MM.1S (cell line): Measurements from ENCODE around the gene KIAA0040.

Experiments
- DNase-seq: peaks from one replicate; pipeline ENCODE4 v3.0.0-alpha.2; 2015
- H2AFZ ChIP-seq: fragments of 300-600 bp; sonication (generic); 2 replicates; pipeline ENCODE4 v1.6.0; 2016; ENCODE audit warnings: antibody characterized with exemption, low read length
- H3F3A ChIP-seq: fragments of 300-600 bp; sonication (generic); 2 replicates; pipeline ENCODE4 v1.6.1; 2016; ENCODE audit warnings: mild to moderate bottlenecking, antibody characterized with exemption, low read length, moderate library complexity, mixed read lengths; ENCODE audit not compliant: insufficient read depth
- H3K27ac ChIP-seq: fragments of 300-600 bp; sonication (generic); 2 replicates; pipeline ENCODE4 v1.5.1; 2016; ENCODE audit warnings: mild to moderate bottlenecking, low read length
- H3K27me3 ChIP-seq: fragments of 300-600 bp; sonication (generic); replicated peaks from 2 replicates; pipeline ENCODE4 v1.6.0; 2016; ENCODE audit warnings: low read length; ENCODE audit not compliant: insufficient read depth
- H3K36me3 ChIP-seq: fragments of 300-600 bp; sonication (generic); replicated peaks from 2 replicates; pipeline ENCODE4 v1.6.1; 2016; ENCODE audit warnings: mild to moderate bottlenecking, low read length, mixed read lengths; ENCODE audit not compliant: insufficient read depth
- H3K4me1 ChIP-seq: fragments of 300-600 bp; sonication (generic); 2 replicates; pipeline ENCODE4 v1.6.1; 2016; ENCODE audit warnings: low read length, mixed read lengths
- H3K4me2 ChIP-seq: fragments of 300-600 bp; sonication (generic); 2 replicates; pipeline ENCODE4 v1.6.0; 2016; ENCODE audit warnings: low read depth, low read length
- H3K4me3 ChIP-seq: fragments of 300-600 bp; sonication (generic); 2 replicates; pipeline ENCODE4 v1.5.1; 2016; ENCODE audit warnings: low read length, mixed read lengths
- H3K79me2 ChIP-seq: fragments of 300-600 bp; sonication (generic); 2 replicates; pipeline ENCODE4 v1.6.1; 2016; ENCODE audit warnings: mixed run types, low read length, mixed read lengths
- H3K9ac ChIP-seq: fragments of 300-600 bp; sonication (generic); 2 replicates; pipeline ENCODE4 v1.6.1; 2016; ENCODE audit warnings: low read length, mixed read lengths
- H3K9me2 ChIP-seq: fragments of 300-600 bp; sonication (generic); replicated peaks from 2 replicates; pipeline ENCODE4 v1.6.1; 2016; ENCODE audit warnings: mild to moderate bottlenecking, low read length, mixed read lengths; ENCODE audit not compliant: insufficient read depth
- H3K9me3 ChIP-seq: fragments of 300-600 bp; sonication (generic); replicated peaks from 2 replicates; pipeline ENCODE4 v1.6.1; 2016; ENCODE audit warnings: mild to moderate bottlenecking, low read length, mixed read lengths; ENCODE audit not compliant: insufficient read depth
- H4K20me1 ChIP-seq: fragments of 300-600 bp; sonication (generic); 2 replicates; pipeline ENCODE4 v1.6.1; 2016; ENCODE audit warnings: mild to moderate bottlenecking, low read length, moderate library complexity, mixed read lengths; ENCODE audit not compliant: insufficient read depth
- EZH2 ChIP-seq: fragments of 300-600 bp; sonication (generic); optimal IDR thresholded peaks from 2 replicates; pipeline ENCODE3; 2017; ENCODE audit warnings: low read depth, mild to moderate bottlenecking, antibody characterized with exemption, low read length, mixed read lengths
- EZH2phosphoT487 ChIP-seq: fragments of 300-600 bp; sonication (generic); IDR thresholded peaks from 2 replicates; pipeline ENCODE4 v1.6.1; 2018; ENCODE audit warnings: antibody characterized with exemption, low read length
- TF ChIP-seq, protein P1 (sequence below): fragments of 300-600 bp; sonication (generic); IDR thresholded peaks from 2 replicates; pipeline ENCODE4 v1.5.1; 2016; ENCODE audit warnings: antibody characterized with exemption, low read length, mixed read lengths

KIAA0040 gene

DNA sequence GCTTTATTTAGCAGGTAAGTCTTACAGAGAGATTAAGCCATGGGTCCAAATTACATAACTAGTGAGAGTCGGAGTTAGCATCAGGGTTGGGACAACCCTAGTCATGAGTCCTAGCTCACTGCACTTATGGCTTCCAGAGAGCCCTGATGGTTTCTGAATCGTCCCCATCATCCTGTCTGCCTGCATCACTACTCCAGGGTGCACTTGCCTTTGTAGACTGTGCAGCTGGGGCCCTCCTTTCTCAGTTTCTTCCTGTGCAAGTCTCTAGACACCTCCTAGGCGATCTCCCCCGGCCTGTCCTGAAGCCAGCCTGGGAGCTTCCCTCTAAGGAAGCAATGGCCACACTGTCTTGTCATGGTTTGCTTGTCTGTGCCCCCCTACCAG lies 37.1 kb downstream of the KIAA0040 start:
- Histone ChIP-seq H3K27me3 (no peaks in the 10 kb centered on the region), H3K27ac (peak overlapping the region; percentile 6; the same call in 1 of the 2 replicates), H3F3A (peaks cover 19% of the 10 kb centered on the region), H3K9me2 (no peaks in the 10 kb centered on the region), H4K20me1 (no peaks in the 10 kb centered on the region), H3K79me2 (no peaks in the 10 kb centered on the region), H3K4me3 (no peak overlapping the region), H3K9me3 (no peaks in the 10 kb centered on the region), H3K4me2 (peak overlapping the region; percentile 38), H3K36me3 (peaks cover 13% of the 10 kb centered on the region; the same call in 1 of the 2 replicates), H2AFZ (no peak overlapping the region), H3K9ac (no peak overlapping the region), H3K4me1 (peaks cover 24% of the 10 kb centered on the region)
- DNase-seq: peak; percentile 65
- TF ChIP-seq EZH2phosphoT487 (no peak), EZH2 (no peak)
- TF ChIP-seq, protein P1, sequence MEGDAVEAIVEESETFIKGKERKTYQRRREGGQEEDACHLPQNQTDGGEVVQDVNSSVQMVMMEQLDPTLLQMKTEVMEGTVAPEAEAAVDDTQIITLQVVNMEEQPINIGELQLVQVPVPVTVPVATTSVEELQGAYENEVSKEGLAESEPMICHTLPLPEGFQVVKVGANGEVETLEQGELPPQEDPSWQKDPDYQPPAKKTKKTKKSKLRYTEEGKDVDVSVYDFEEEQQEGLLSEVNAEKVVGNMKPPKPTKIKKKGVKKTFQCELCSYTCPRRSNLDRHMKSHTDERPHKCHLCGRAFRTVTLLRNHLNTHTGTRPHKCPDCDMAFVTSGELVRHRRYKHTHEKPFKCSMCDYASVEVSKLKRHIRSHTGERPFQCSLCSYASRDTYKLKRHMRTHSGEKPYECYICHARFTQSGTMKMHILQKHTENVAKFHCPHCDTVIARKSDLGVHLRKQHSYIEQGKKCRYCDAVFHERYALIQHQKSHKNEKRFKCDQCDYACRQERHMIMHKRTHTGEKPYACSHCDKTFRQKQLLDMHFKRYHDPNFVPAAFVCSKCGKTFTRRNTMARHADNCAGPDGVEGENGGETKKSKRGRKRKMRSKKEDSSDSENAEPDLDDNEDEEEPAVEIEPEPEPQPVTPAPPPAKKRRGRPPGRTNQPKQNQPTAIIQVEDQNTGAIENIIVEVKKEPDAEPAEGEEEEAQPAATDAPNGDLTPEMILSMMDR: no peak

DNA sequence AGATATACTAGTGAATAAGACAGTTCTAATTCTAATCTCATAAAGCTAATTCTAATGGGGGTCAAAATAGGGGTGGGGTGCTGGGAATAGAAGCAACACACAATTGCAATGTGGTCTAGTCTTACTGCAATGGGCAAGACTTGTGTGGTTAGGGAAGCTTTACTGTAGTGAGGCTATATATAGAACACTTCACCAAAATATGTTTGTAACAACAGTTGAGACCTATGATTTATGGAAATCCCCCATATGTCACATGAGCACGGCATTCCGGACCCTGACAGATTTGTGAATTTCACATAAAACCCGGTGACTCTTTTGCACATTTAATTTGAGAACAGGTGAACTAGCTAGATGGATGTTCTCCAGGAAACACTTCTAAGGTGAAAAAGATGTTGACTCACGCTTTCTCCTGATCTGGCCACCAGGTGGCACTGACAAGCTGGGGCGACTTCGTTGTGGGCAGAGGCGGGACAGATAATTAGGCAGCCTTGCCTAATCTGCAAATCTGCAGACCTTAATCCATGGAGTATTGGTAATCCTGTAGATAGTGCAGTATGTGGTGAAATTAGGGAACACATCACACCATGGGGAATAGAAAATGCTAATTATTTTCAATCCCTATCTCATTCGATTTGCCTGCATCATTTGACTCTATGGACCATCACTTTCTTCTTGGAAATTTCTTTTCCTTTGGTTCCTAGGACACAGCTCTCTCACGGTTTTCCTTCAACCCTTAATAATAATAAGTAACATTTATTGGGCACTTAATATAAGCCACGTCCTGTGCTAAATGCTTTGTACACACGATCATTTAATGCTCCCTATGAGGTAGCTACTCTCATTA lies 37.7 kb downstream of the KIAA0040 start:
- Histone ChIP-seq H3K4me3 (no peak overlapping the region), H2AFZ (no peak overlapping the region), H3K79me2 (no peaks in the 10 kb centered on the region), H3K4me2 (peak overlapping the region; percentile 38), H3K9ac (no peak overlapping the region), H3K27me3 (no peaks in the 10 kb centered on the region), H3K27ac (peak overlapping the region; percentile 6; the same call in 1 of the 2 replicates), H3K4me1 (peaks cover 24% of the 10 kb centered on the region), H3K9me3 (no peaks in the 10 kb centered on the region), H3K36me3 (peaks cover 8% of the 10 kb centered on the region; the same call in 1 of the 2 replicates), H3K9me2 (no peaks in the 10 kb centered on the region), H4K20me1 (no peaks in the 10 kb centered on the region), H3F3A (peaks cover 19% of the 10 kb centered on the region)
- peak; percentile 91 for DNase-seq
- no peak for TF ChIP-seq EZH2
- TF ChIP-seq, protein P1: peak; percentile 99

DNA sequence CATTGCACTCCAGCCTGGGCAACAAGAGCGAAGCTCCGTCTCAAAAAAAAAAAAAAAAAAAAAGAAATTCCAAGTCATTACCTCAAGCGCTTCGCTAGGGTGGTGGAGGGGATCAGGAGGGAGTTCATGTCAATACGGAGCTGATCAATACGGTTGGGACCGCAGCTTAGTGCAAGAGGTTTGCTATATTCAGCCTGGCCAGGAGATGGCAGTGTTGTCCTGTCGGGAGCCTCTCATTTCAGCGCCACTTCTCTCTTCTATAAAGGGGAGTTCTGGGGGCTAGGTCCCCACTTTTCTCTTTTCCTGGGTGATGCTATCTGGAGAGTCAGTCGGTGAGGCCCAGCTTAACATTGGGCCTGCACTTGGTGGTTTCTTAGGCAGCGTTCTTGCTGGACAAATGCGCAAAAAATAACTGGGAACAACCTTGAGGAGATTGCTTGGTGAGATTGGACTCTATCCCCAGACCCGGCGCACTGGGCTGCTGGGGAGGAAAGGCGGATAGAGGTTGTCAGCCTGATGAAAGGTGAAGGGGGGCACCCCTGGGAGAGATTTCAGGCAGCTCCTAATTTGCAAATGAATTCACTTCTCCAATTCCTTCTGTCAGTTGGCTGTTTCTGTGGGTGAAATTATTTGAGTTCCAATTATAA lies 40.4 kb downstream of the KIAA0040 start:
- Histone ChIP-seq H3K27ac (no peak overlapping the region), H3K9me2 (no peaks in the 10 kb centered on the region), H3K4me3 (no peak overlapping the region), H3K79me2 (no peaks in the 10 kb centered on the region), H3K4me2 (peak overlapping the region; percentile 11; the same call in 1 of the 2 replicates), H3K36me3 (no peaks in the 10 kb centered on the region), H3K27me3 (no peaks in the 10 kb centered on the region), H4K20me1 (no peaks in the 10 kb centered on the region), H3F3A (peaks cover 19% of the 10 kb centered on the region), H3K4me1 (peaks cover 24% of the 10 kb centered on the region), H3K9me3 (no peaks in the 10 kb centered on the region), H2AFZ (0 out of 2 replicates have a peak overlapping the region, but pooled peaks have one; percentile 8), H3K9ac (no peak overlapping the region)
- DNase-seq: peak; percentile 68
- TF ChIP-seq EZH2phosphoT487 (no peak), EZH2 (no peak)
- TF ChIP-seq, protein P1: peak; percentile 95
